IPS-18c (cell line): Measurements from ENCODE around the gene EPHB3.

ENCODE experiments used
- H3K4me3 ChIP-seq: 2 replicates; pipeline ENCODE4 v1.7.0; 2013; ENCODE audit warnings: low read depth, mild to moderate bottlenecking, low read length, moderate library complexity; ENCODE audit not compliant: insufficient read depth
- H3K9me3 ChIP-seq: one replicate; pipeline ENCODE4 v1.6.1; 2013; ENCODE audit warnings: mild to moderate bottlenecking, low read length, moderate library complexity; ENCODE audit not compliant: control insufficient read depth, insufficient read depth

Gene EPHB3

GRCh38 chr3:184570035-184570434 lies 8.4 kb downstream of the EPHB3 start:
- H3K9me3 ChIP-seq = no peaks in the 10 kb centered on the region
- no peak overlapping the region for H3K4me3 ChIP-seq

GRCh38 chr3:184570489-184570888 lies 8.9 kb downstream of the EPHB3 start:
- Histone ChIP-seq H3K4me3 (no peak overlapping the region), H3K9me3 (no peaks in the 10 kb centered on the region)

GRCh38 chr3:184571750-184572377 lies 10.3 kb downstream of the EPHB3 start:
- Histone ChIP-seq H3K4me3 (no peak overlapping the region), H3K9me3 (no peaks in the 10 kb centered on the region)

- H3K4me3 ChIP-seq = no peak overlapping the region
- no peaks in the 10 kb centered on the region for H3K9me3 ChIP-seq
Measured at GRCh38 chr3:184572633-184573270, 11.2 kb downstream of the EPHB3 start.

GRCh38 chr3:184574515-184575417 lies 13.2 kb downstream of the EPHB3 start:
- H3K9me3 ChIP-seq = no peaks in the 10 kb centered on the region
- peak overlapping the region; percentile 40; the same call in 1 of the 2 replicates for H3K4me3 ChIP-seq

- Histone ChIP-seq H3K4me3 (no peak overlapping the region), H3K9me3 (no peaks in the 10 kb centered on the region)
Measured at GRCh38 chr3:184575701-184576100, 14.1 kb downstream of the EPHB3 start.

GRCh38 chr3:184576457-184577240 lies 15.1 kb downstream of the EPHB3 start:
- Histone ChIP-seq H3K4me3 (no peak overlapping the region), H3K9me3 (no peaks in the 10 kb centered on the region)

GRCh38 chr3:184577546-184577945 lies 16.0 kb downstream of the EPHB3 start:
- Histone ChIP-seq H3K4me3 (no peak overlapping the region), H3K9me3 (no peaks in the 10 kb centered on the region)

- Histone ChIP-seq H3K4me3 (no peak overlapping the region), H3K9me3 (no peaks in the 10 kb centered on the region)
Measured at GRCh38 chr3:184578218-184578617, 16.6 kb downstream of the EPHB3 start.

GRCh38 chr3:184578822-184579221 lies 17.2 kb downstream of the EPHB3 start:
- H3K4me3 ChIP-seq = no peak overlapping the region
- no peaks in the 10 kb centered on the region for H3K9me3 ChIP-seq

GRCh38 chr3:184579513-184579912 lies 17.9 kb downstream of the EPHB3 start:
- no peak overlapping the region for H3K4me3 ChIP-seq
- H3K9me3 ChIP-seq = no peaks in the 10 kb centered on the region

- no peak overlapping the region for H3K4me3 ChIP-seq
- H3K9me3 ChIP-seq = no peaks in the 10 kb centered on the region
Measured at GRCh38 chr3:184580376-184580775, 18.8 kb downstream of the EPHB3 start.

GRCh38 chr3:184581331-184581855 lies 19.8 kb downstream of the EPHB3 start:
- H3K4me3 ChIP-seq = no peak overlapping the region
- H3K9me3 ChIP-seq = no peaks in the 10 kb centered on the region

- H3K4me3 ChIP-seq = peak overlapping the region; percentile 29
- no peaks in the 10 kb centered on the region for H3K9me3 ChIP-seq
Measured at GRCh38 chr3:184582646-184583577, 21.3 kb downstream of the EPHB3 start.

GRCh38 chr3:184583578-184584451 lies 22.2 kb downstream of the EPHB3 start:
- H3K9me3 ChIP-seq = no peaks in the 10 kb centered on the region
- H3K4me3 ChIP-seq = peak overlapping the region; percentile 29
